DND-41 (cell line): ENCODE results near the gene WDR81.

Experiments used
- ATAC-seq: fragments of 200-7000 bp; cut with Tn5 transposase; 3 replicates; pipeline ENCODE4 v1.9.1; 2021; ENCODE audit warnings: low read depth; ENCODE audit not compliant: insufficient read depth
- DNase-seq: peaks from one replicate; pipeline ENCODE4 v3.0.0-alpha.2; 2020
- H2AFZ ChIP-seq: 2 replicates; pipeline ENCODE4 v1.6.0; 2012; ENCODE audit warnings: low read depth, low read length
- H3K27ac ChIP-seq: 2 replicates; pipeline ENCODE4 v1.5.1; 2012; ENCODE audit warnings: low read length, inconsistent platforms
- H3K27me3 ChIP-seq: fragments of 200-600 bp; sonication (generic); 2 replicates; pipeline ENCODE4 v1.6.0; 2012; ENCODE audit warnings: low read length, mild to moderate bottlenecking, inconsistent platforms; ENCODE audit not compliant: insufficient read depth, poor library complexity
- H3K36me3 ChIP-seq: 2 replicates; pipeline ENCODE4 v1.5.1; 2012; ENCODE audit warnings: low read length, inconsistent platforms; ENCODE audit not compliant: insufficient read depth
- H3K4me1 ChIP-seq: 2 replicates; pipeline ENCODE4 v1.5.1; 2012; ENCODE audit warnings: mild to moderate bottlenecking, low read length; ENCODE audit not compliant: insufficient read depth
- H3K4me2 ChIP-seq: 2 replicates; pipeline ENCODE4 v1.6.0; 2012; ENCODE audit warnings: mild to moderate bottlenecking, moderate library complexity, low read length, inconsistent platforms; ENCODE audit not compliant: insufficient read depth
- H3K4me3 ChIP-seq, 2 experiments: fragments of 200-600 bp in 1 of 2; shearing (Covaris generic) in 1 of 2; 2 replicates each; pipeline ENCODE4 v1.5.1; 2012 to 2016; ENCODE audit warnings: inconsistent platforms in 2 of 2, low read length in 2 of 2, mild to moderate bottlenecking in 2 of 2, low read depth in 1 of 2, moderate library complexity in 1 of 2
- H3K79me2 ChIP-seq: 2 replicates; pipeline ENCODE4 v1.6.0; 2012; ENCODE audit warnings: low read length, inconsistent platforms; ENCODE audit not compliant: insufficient read depth
- H3K9ac ChIP-seq: 2 replicates; pipeline ENCODE4 v1.6.0; 2012; ENCODE audit warnings: low read depth, mild to moderate bottlenecking, inconsistent platforms, low read length, moderate library complexity
- H3K9me3 ChIP-seq: 2 replicates; pipeline ENCODE4 v1.5.1; 2012; ENCODE audit warnings: low read length, moderate library complexity, mild to moderate bottlenecking, inconsistent platforms; ENCODE audit not compliant: insufficient read depth, severe bottlenecking
- H4K20me1 ChIP-seq: 2 replicates; pipeline ENCODE4 v1.6.0; 2012; ENCODE audit warnings: low read length; ENCODE audit not compliant: insufficient read depth
- EZH2 ChIP-seq: IDR thresholded peaks from 3 replicates; pipeline ENCODE4 v1.6.1; 2012; ENCODE audit warnings: borderline replicate concordance, low read depth, mild to moderate bottlenecking, moderate library complexity, low read length, inconsistent platforms; ENCODE audit not compliant: severe bottlenecking
- TF ChIP-seq, protein P1 (sequence below): IDR thresholded peaks from 2 replicates; pipeline ENCODE4 v1.5.1; 2012; ENCODE audit warnings: borderline replicate concordance, low read length, moderate library complexity, mild to moderate bottlenecking; ENCODE audit not compliant: poor library complexity, severe bottlenecking; ENCODE audit errors: extremely low read depth

The WDR81 gene

GRCh38 chr17:1711804-1712203 lies 12.7 kb upstream of the WDR81 start:
- no peaks in the 10 kb centered on the region for H3K36me3 ChIP-seq
- ATAC-seq (no peak), DNase-seq (no peak)
- H3K4me1 ChIP-seq: peaks cover 8% of the 10 kb centered on the region
- TF ChIP-seq, protein P1, sequence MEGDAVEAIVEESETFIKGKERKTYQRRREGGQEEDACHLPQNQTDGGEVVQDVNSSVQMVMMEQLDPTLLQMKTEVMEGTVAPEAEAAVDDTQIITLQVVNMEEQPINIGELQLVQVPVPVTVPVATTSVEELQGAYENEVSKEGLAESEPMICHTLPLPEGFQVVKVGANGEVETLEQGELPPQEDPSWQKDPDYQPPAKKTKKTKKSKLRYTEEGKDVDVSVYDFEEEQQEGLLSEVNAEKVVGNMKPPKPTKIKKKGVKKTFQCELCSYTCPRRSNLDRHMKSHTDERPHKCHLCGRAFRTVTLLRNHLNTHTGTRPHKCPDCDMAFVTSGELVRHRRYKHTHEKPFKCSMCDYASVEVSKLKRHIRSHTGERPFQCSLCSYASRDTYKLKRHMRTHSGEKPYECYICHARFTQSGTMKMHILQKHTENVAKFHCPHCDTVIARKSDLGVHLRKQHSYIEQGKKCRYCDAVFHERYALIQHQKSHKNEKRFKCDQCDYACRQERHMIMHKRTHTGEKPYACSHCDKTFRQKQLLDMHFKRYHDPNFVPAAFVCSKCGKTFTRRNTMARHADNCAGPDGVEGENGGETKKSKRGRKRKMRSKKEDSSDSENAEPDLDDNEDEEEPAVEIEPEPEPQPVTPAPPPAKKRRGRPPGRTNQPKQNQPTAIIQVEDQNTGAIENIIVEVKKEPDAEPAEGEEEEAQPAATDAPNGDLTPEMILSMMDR: no peak
- no peak for TF ChIP-seq EZH2
- H3K4me2 ChIP-seq: no peak overlapping the region
- H3K27me3 ChIP-seq: no peaks in the 10 kb centered on the region
- no peak overlapping the region for H3K4me3 ChIP-seq
- 0 out of 2 replicates have a peak, but pooled peaks cover 4% of the 10 kb centered on the region for H4K20me1 ChIP-seq
- no peak overlapping the region for H3K27ac ChIP-seq
- H2AFZ ChIP-seq: no peak overlapping the region
- no peaks in the 10 kb centered on the region for H3K9me3 ChIP-seq
- H3K79me2 ChIP-seq: no peaks in the 10 kb centered on the region
- no peak overlapping the region for H3K9ac ChIP-seq

GRCh38 chr17:1712271-1712670 lies 12.2 kb upstream of the WDR81 start:
- Histone ChIP-seq H3K36me3 (no peaks in the 10 kb centered on the region), H3K4me3 (no peak overlapping the region), H3K4me1 (peaks cover 9% of the 10 kb centered on the region), H3K27ac (no peak overlapping the region), H3K9ac (no peak overlapping the region), H3K79me2 (no peaks in the 10 kb centered on the region), H4K20me1 (0 out of 2 replicates have a peak, but pooled peaks cover 4% of the 10 kb centered on the region), H3K27me3 (no peaks in the 10 kb centered on the region), H3K9me3 (no peaks in the 10 kb centered on the region), H2AFZ (no peak overlapping the region), H3K4me2 (no peak overlapping the region)
- no peak for TF ChIP-seq EZH2
- TF ChIP-seq, protein P1: no peak
- DNase-seq (no peak), ATAC-seq (no peak)

DNA sequence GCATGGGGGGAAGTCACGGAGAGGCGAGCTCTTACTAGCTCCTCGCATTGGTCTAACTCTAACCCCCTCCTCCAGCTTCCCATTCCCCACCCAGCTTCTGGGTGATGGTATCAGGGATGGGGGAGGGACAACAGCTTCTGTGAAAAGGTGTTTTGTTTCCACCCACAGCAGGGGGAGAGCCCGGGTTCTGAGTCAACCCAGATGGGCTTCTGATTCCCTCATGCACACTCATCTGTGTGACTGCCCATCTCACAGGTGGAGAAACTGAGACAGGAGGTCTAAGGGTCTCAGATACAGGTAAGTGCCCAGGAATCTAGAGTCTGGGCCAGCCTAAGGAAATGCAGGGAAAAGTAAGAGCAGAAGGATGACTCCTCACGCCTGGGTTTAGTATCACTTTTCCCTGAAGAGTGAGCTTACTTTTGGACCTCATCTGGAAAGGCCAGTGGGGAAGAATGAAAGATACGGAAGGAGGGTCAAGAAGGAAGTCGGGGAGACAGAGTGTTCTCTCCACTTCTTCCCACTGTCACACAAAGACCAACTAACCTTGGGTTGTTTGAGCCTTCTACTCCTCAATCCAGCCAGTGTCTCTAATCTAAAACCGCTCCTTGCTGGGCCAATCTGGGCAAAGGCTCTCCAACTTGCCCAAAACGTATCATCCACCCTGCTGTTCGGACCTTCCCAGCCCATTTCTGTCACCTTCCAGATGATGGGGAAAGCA lies 11.2 kb upstream of the WDR81 start:
- no peak for TF ChIP-seq EZH2
- TF ChIP-seq, protein P1: no peak
- Histone ChIP-seq H2AFZ (no peak overlapping the region), H3K4me3 (no peak overlapping the region), H3K4me2 (no peak overlapping the region), H3K9me3 (no peaks in the 10 kb centered on the region), H3K9ac (no peak overlapping the region), H4K20me1 (0 out of 2 replicates have a peak, but pooled peaks cover 4% of the 10 kb centered on the region), H3K27ac (no peak overlapping the region), H3K4me1 (peaks cover 20% of the 10 kb centered on the region), H3K27me3 (no peaks in the 10 kb centered on the region), H3K36me3 (no peaks in the 10 kb centered on the region), H3K79me2 (no peaks in the 10 kb centered on the region)
- ATAC-seq (no peak), DNase-seq (no peak)
